Stimulated activated CD8-positive, alpha-beta memory T cell treated with anti-CD3 and anti-CD28 coated beads, Interleukin-2, amount 100 ng/mL, for 48 hours (primary cell): ENCODE measurements around the gene TMEM39B.
"Not testable (repeated sequence)": the region's sequence is repeated elsewhere in the genome, so short reads cannot be mapped to it uniquely, and the experiment has no call there.

ENCODE experiments used
- DNase-seq, 2 donors: peaks; one replicate each; pipeline ENCODE4 v3.0.0-alpha.2; 2020; ENCODE audit warnings: low read depth in 2 of 2

TMEM39B gene

GRCh38 chr1:32111789-32112188 is 39.0 kb downstream of the TMEM39B start:
- no peak for DNase-seq

GRCh38 chr1:32112806-32113375 is 40.2 kb downstream of the TMEM39B start:
- DNase-seq: no peak

- not testable (repeated sequence) for DNase-seq
Observed at GRCh38 chr1:32113436-32113835, 40.7 kb downstream of the TMEM39B start.

GRCh38 chr1:32114420-32114819 is 41.7 kb downstream of the TMEM39B start:
- DNase-seq: no peak

GRCh38 chr1:32115496-32115895 is 42.8 kb downstream of the TMEM39B start:
- no peak for DNase-seq

- DNase-seq: no peak
Observed at GRCh38 chr1:32116531-32116930, 43.8 kb downstream of the TMEM39B start.

- no peak for DNase-seq
Observed at GRCh38 chr1:32122151-32122550, 49.4 kb downstream of the TMEM39B start.

- DNase-seq: not testable (repeated sequence)
Observed at GRCh38 chr1:32123361-32123760, 50.6 kb downstream of the TMEM39B start.

- DNase-seq: no peak
Observed at GRCh38 chr1:32125313-32125712, 52.6 kb downstream of the TMEM39B start.

GRCh38 chr1:32126770-32127169 is 54.0 kb downstream of the TMEM39B start:
- no peak for DNase-seq

GRCh38 chr1:32127409-32128198 is 54.9 kb downstream of the TMEM39B start:
- no peak for DNase-seq

- DNase-seq: no peak
Observed at GRCh38 chr1:32128479-32128878, 55.7 kb downstream of the TMEM39B start.

- no peak for DNase-seq
Observed at GRCh38 chr1:32128964-32129363, 56.2 kb downstream of the TMEM39B start.

GRCh38 chr1:32133950-32134280 is 61.2 kb downstream of the TMEM39B start:
- not testable (repeated sequence) for DNase-seq

GRCh38 chr1:32137111-32137510 is 64.4 kb downstream of the TMEM39B start:
- DNase-seq: no peak

GRCh38 chr1:32138965-32139364 is 66.2 kb downstream of the TMEM39B start:
- no peak for DNase-seq

- DNase-seq: no peak
Observed at GRCh38 chr1:32142446-32143301, 69.9 kb downstream of the TMEM39B start.

- DNase-seq: not testable (repeated sequence)
Observed at GRCh38 chr1:32143302-32143695, 70.6 kb downstream of the TMEM39B start.

- no peak for DNase-seq
Observed at GRCh38 chr1:32144033-32144432, 71.3 kb downstream of the TMEM39B start.

- DNase-seq: not testable (repeated sequence)
Observed at GRCh38 chr1:32147799-32148198, 75.1 kb downstream of the TMEM39B start.

GRCh38 chr1:32150847-32151246 is 78.1 kb downstream of the TMEM39B start:
- DNase-seq: no peak

GRCh38 chr1:32151319-32151787 is 78.6 kb downstream of the TMEM39B start:
- no peak for DNase-seq
